Metanephros (tissue), 2 donors: ENCODE results near the gene ARID1B. TPM values are rescaled to one million over a fixed set of nuclear protein-coding genes. Genes with fewer than 3 reads are reported as not detected.

Experiments
- small RNA-seq: library from RNA; depleted of rRNA; stranded (forward); fragments of <200 nt; gene quantifications from one replicate; pipeline ENCODE3, GENCODE V24; 2014; ENCODE audit warnings: low replicate concordance
- total RNA-seq: library from RNA; depleted of rRNA; stranded (reverse); fragments of >200 nt; gene quantifications from one replicate; pipeline ENCODE4 v1.2.3, GENCODE V29; 2014

ARID1B gene
- 145 TPM for total RNA-seq

DNA sequence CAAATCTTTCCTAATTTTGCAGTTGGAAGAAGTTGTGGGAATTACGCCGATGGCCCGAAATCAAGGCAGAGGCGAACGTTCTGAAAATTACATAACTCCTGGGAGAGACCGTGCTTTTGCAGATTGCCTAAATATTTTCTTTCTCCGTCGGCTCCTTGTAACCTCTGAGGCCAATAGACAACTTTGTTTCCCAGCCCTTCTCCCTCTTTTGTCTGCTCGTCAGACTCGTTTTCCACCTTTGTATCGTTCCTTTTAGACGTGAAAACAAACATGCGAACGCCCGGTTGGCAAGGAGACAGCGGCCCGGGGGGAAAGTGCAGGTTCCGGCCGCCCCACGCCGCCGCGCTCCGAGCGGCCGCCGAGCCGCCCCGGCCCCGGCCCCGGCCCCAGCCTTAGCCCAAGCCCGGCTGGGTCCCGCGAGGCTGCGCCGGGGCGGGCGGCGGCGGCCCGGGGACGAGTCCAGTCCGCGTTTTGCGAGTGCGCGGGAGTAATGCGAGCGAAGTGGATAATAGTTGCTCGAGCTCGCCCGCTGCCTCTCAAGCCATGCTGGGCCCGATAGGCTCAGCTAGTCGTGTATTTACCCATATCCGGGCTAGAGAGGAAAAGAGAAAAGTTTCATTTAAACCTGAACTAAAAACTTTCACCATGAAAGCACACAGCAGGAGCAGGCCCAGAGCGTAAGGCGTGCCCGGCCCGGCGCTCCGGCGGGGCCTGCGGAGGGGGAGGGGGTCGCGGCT lies at the start of gene ARID1B:
Gene ARID1B (plus strand): TSS at position 539 of the 737 bp plus-strand sequence. CDS start 303 bp downstream, outside the sequence.

Small RNA genes lying within 50 kb of the gene (small RNA-seq; reads per million reads assigned to genes)
- gene AL355297.2 (0.16 reads per million), gene MIR4466 (not detected)
